Parathyroid adenoma (tissue), 2 donors: ENCODE data around the gene SNX25.

Experiments used
- H2AFZ ChIP-seq: fragments of 300-600 bp; sonication (generic); one replicate; pipeline ENCODE4 v1.7.0; 2017; ENCODE audit warnings: antibody characterized with exemption, mild to moderate bottlenecking
- H3K27ac ChIP-seq: fragments of 300-600 bp; sonication (generic); one replicate; pipeline ENCODE4 v1.7.0; 2017
- H3K27me3 ChIP-seq: fragments of 300-600 bp; sonication (generic); one replicate; pipeline ENCODE4 v1.7.0; 2017; ENCODE audit warnings: low read length; ENCODE audit not compliant: control insufficient read depth, insufficient read depth
- H3K36me3 ChIP-seq: fragments of 300-600 bp; sonication (generic); one replicate; pipeline ENCODE4 v1.7.0; 2017; ENCODE audit warnings: low read length; ENCODE audit not compliant: control insufficient read depth, insufficient read depth
- H3K4me1 ChIP-seq: fragments of 300-600 bp; sonication (generic); one replicate; pipeline ENCODE4 v1.7.0; 2017; ENCODE audit warnings: control low read depth
- H3K4me2 ChIP-seq: fragments of 300-600 bp; sonication (generic); one replicate; pipeline ENCODE4 v1.7.0; 2017; ENCODE audit warnings: low read length
- H3K4me3 ChIP-seq: fragments of 300-600 bp; sonication (generic); one replicate; pipeline ENCODE4 v1.7.0; 2017; ENCODE audit warnings: low read depth, low read length
- H3K79me2 ChIP-seq: fragments of 300-600 bp; sonication (generic); one replicate; pipeline ENCODE4 v1.7.0; 2017; ENCODE audit warnings: control low read depth
- H3K9ac ChIP-seq: fragments of 300-600 bp; sonication (generic); one replicate; pipeline ENCODE4 v1.7.0; 2017; ENCODE audit warnings: mild to moderate bottlenecking
- H3K9me3 ChIP-seq: fragments of 300-600 bp; sonication (generic); one replicate; pipeline ENCODE4 v1.7.0; 2017; ENCODE audit warnings: low read length; ENCODE audit not compliant: control insufficient read depth
- TF ChIP-seq, protein P1 (sequence below): fragments of 300-600 bp; sonication (generic); IDR thresholded peaks from one replicate; pipeline ENCODE4 v1.7.0; 2017; ENCODE audit warnings: antibody characterized with exemption, mild to moderate bottlenecking
- donor health status: primary hyperparathyroidism.

The SNX25 gene

DNA sequence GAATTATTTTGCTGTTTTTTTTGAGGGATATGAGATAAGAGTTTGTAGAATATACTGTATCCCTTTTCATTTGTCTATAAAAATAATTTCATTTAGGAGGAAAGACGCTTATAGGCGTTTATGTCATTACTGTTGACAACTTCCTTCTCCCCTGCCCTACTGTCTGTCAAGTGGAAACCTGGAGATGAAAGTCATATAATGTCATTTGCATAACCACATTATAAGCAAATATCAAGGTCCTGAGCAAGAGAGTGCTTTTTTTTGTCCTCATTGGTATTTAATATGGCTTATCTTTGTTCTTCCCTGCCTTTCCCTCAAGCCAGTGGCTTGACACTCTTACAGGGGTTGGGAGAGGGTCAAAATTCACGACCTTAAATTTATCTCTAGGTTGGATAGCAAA, 130.5 kb downstream of the SNX25 start:
- Histone ChIP-seq H3K36me3 (no peaks in the 10 kb centered on the region), H3K4me3 (no peak overlapping the region), H3K79me2 (no peaks in the 10 kb centered on the region), H3K4me1 (no peaks in the 10 kb centered on the region), H3K27ac (no peak overlapping the region), H3K27me3 (no peaks in the 10 kb centered on the region), H3K9me3 (no peaks in the 10 kb centered on the region), H3K4me2 (no peak overlapping the region), H2AFZ (no peak overlapping the region), H3K9ac (no peak overlapping the region)
- TF ChIP-seq, protein P1, sequence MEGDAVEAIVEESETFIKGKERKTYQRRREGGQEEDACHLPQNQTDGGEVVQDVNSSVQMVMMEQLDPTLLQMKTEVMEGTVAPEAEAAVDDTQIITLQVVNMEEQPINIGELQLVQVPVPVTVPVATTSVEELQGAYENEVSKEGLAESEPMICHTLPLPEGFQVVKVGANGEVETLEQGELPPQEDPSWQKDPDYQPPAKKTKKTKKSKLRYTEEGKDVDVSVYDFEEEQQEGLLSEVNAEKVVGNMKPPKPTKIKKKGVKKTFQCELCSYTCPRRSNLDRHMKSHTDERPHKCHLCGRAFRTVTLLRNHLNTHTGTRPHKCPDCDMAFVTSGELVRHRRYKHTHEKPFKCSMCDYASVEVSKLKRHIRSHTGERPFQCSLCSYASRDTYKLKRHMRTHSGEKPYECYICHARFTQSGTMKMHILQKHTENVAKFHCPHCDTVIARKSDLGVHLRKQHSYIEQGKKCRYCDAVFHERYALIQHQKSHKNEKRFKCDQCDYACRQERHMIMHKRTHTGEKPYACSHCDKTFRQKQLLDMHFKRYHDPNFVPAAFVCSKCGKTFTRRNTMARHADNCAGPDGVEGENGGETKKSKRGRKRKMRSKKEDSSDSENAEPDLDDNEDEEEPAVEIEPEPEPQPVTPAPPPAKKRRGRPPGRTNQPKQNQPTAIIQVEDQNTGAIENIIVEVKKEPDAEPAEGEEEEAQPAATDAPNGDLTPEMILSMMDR: no peak

DNA sequence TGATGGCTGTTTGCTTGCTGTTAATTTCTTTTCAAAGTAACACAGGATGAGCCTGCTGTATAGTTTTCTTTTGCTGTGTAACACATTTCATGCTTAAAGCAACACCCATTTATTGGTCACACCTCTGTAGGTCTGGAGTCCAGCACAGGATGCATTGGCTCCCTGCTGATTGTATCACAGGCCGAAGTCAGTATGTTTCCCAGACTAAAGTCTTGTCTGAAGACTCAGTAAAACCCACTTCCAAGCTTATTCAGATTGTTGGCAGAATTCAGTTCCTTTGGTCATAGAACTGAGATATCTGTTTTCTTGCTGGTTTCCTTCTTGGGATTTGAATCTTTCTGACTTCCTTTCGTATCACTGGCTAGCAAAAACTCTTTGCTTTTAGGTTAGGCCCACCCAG, 132.0 kb downstream of the SNX25 start:
- Histone ChIP-seq H3K79me2 (no peaks in the 10 kb centered on the region), H3K36me3 (no peaks in the 10 kb centered on the region), H3K4me3 (no peak overlapping the region), H3K9me3 (no peaks in the 10 kb centered on the region), H2AFZ (no peak overlapping the region), H3K27me3 (no peaks in the 10 kb centered on the region), H3K4me1 (no peaks in the 10 kb centered on the region), H3K27ac (no peak overlapping the region), H3K4me2 (no peak overlapping the region), H3K9ac (no peak overlapping the region)
- TF ChIP-seq, protein P1: no peak

DNA sequence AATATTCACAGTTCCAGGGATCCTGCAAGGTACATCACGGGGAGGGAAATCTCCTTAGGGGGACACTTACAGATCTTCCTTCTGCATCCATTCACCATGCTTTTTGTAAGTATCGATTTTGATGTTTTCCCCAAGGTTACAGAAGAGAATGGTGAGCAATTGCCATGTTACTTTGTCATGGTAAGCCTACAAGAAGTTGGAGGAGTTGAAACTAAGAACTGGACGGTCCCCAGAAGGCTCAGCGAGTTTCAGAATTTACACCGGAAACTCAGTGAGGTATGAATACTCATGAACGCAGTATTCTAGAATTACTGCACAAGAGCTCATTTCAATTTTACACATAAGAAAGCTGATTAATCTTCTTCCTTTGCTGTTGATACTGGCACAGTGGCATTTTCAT, 132.4 kb downstream of the SNX25 start:
- Histone ChIP-seq H3K9ac (no peak overlapping the region), H3K9me3 (no peaks in the 10 kb centered on the region), H3K79me2 (no peaks in the 10 kb centered on the region), H2AFZ (no peak overlapping the region), H3K4me2 (no peak overlapping the region), H3K4me1 (no peaks in the 10 kb centered on the region), H3K27me3 (no peaks in the 10 kb centered on the region), H3K36me3 (no peaks in the 10 kb centered on the region), H3K4me3 (no peak overlapping the region), H3K27ac (no peak overlapping the region)
- TF ChIP-seq, protein P1: no peak

DNA sequence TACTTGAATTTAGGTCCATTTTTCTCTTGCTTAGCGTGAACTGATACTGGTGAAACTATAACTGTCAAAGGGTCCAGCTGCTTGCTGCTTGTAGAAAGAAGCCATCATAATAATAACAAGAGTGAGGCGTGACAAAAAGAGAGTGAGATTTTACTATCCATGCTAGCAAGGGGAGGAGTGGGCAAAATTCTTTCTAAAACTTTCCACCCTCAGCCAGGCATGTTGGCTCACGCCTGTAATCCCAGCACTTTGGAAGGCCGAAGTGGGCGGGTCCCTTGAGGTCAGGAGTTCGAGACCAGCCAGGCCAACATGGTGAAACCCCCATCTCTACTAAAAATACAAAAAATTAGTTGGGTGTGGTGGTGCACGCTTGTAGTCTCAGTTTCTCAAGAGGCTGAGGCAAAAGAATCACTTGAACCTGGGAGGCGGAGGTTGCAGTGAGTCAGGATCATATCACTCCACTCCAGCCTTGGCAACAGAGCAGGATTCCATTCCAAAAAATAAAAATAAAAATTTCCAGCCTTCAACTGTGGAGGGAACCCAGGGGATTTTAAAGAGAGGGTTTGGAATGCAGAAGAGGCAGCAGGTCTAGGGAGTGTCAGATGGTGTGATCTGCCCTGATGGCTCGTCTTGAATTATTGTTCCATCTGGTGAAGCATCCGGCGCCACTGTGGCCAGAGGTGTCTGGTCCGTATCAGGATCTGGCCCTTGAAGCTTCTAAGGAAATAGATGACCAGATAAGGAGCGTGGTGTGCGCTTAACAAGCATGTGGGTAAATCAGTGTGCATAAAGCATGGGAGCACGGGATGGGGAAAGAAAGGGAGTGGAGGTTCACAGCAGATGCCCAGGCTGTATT, 134.6 kb downstream of the SNX25 start:
- H3K79me2 ChIP-seq: no peaks in the 10 kb centered on the region
- no peak overlapping the region for H3K4me3 ChIP-seq
- no peaks in the 10 kb centered on the region for H3K36me3 ChIP-seq
- H3K4me1 ChIP-seq: no peaks in the 10 kb centered on the region
- TF ChIP-seq, protein P1: no peak
- no peaks in the 10 kb centered on the region for H3K9me3 ChIP-seq
- H3K27me3 ChIP-seq: no peaks in the 10 kb centered on the region
- H3K27ac ChIP-seq: no peak overlapping the region
- no peak overlapping the region for H3K4me2 ChIP-seq
- H2AFZ ChIP-seq: no peak overlapping the region
- H3K9ac ChIP-seq: no peak overlapping the region
